Activated CD8-positive, alpha-beta T cell treated with anti-CD3 and anti-CD28 coated beads for 36 hours (primary cell): Measurements from ENCODE around the gene GATAD1. TPM values are rescaled to one million over a fixed set of nuclear protein-coding genes. Genes with fewer than 3 reads are reported as not detected.
"Not testable (repeated sequence)": the region's sequence is repeated elsewhere in the genome, so short reads cannot be mapped to it uniquely, and the experiment has no call there.

Experiments
- ATAC-seq: fragments of 200-7000 bp; cut with Tn5 transposase; one replicate; pipeline ENCODE4 v1.10.0; 2021; ENCODE audit warnings: mild to moderate bottlenecking, moderate library complexity
- CTCF ChIA-PET: fragments of 350-600 bp; sonication (Branson Sonifier 250); formaldehyde crosslinking; loops from one replicate; lab custom pipeline; 2021; ENCODE audit warnings: antibody characterized with exemption; lab: Charles Lee
- POLR2A ChIA-PET: fragments of 350-600 bp; sonication (Branson Sonifier 250); formaldehyde crosslinking; loops from one replicate; lab custom pipeline; 2021; ENCODE audit warnings: antibody characterized with exemption; lab: Charles Lee
- DNase-seq: peaks from one replicate; pipeline ENCODE4 v3.0.0-alpha.2; 2020
- H3K27ac Mint-ChIP-seq: one replicate; pipeline ENCODE4 v1.8.0; 2021; ENCODE audit warnings: mild to moderate bottlenecking, mixed read lengths
- H3K27me3 Mint-ChIP-seq: one replicate; pipeline ENCODE4 v1.8.0; 2021; ENCODE audit warnings: mixed read lengths
- H3K36me3 Mint-ChIP-seq: one replicate; pipeline ENCODE4 v1.8.0; 2021; ENCODE audit warnings: low read depth, mixed read lengths
- H3K4me1 Mint-ChIP-seq: one replicate; pipeline ENCODE4 v1.8.0; 2021; ENCODE audit warnings: low read depth, mixed read lengths
- H3K4me3 Mint-ChIP-seq: one replicate; pipeline ENCODE4 v1.8.0; 2021; ENCODE audit warnings: mild to moderate bottlenecking, moderate library complexity, mixed read lengths
- H3K9me3 Mint-ChIP-seq: one replicate; pipeline ENCODE4 v1.8.0; 2021; ENCODE audit warnings: mixed read lengths
- CTCF ChIP-seq: fragments of 200-600 bp; IDR thresholded peaks from one replicate; pipeline ENCODE4 v1.8.0; 2022; ENCODE audit warnings: antibody characterized with exemption, mild to moderate bottlenecking
- intact Hi-C: fragments of 100-400 bp; cut with micrococcal nuclease; formaldehyde crosslinking; loops from one replicate; pipeline ENCODE4 v1.10.0; 2022
- total RNA-seq, 2 experiments: library from RNA; stranded (reverse); gene quantifications; one replicate each; pipeline ENCODE4 v1.2.3, GENCODE V29; 2021

GATAD1 gene
- total RNA-seq, 2 experiments from 2014 or later, result 19.7 to 19.8 TPM

- Mint-ChIP-seq H3K9me3 (no peaks in the 10 kb centered on the region), H3K27me3 (no peaks in the 10 kb centered on the region), H3K4me3 (no peak overlapping the region), H3K4me1 (peaks cover 3% of the 10 kb centered on the region), H3K36me3 (no peaks in the 10 kb centered on the region), H3K27ac (no peak overlapping the region)
- ATAC-seq, result no peak
- intact Hi-C loops, result no loop called here
- TF ChIP-seq CTCF, result no peak
- DNase-seq, result no peak
- CTCF ChIA-PET, result interaction anchor here (0.8 to 1.0 kb wide), 2 partner anchors 11 to 12 kb away, joined by 3 to 5 read pairs; partner anchors contain the start of gene GATAD1
- POLR2A ChIA-PET, result no interaction called here
Measured at GRCh38 chr7:92435542-92435941, 11.7 kb upstream of the GATAD1 start.

DNA sequence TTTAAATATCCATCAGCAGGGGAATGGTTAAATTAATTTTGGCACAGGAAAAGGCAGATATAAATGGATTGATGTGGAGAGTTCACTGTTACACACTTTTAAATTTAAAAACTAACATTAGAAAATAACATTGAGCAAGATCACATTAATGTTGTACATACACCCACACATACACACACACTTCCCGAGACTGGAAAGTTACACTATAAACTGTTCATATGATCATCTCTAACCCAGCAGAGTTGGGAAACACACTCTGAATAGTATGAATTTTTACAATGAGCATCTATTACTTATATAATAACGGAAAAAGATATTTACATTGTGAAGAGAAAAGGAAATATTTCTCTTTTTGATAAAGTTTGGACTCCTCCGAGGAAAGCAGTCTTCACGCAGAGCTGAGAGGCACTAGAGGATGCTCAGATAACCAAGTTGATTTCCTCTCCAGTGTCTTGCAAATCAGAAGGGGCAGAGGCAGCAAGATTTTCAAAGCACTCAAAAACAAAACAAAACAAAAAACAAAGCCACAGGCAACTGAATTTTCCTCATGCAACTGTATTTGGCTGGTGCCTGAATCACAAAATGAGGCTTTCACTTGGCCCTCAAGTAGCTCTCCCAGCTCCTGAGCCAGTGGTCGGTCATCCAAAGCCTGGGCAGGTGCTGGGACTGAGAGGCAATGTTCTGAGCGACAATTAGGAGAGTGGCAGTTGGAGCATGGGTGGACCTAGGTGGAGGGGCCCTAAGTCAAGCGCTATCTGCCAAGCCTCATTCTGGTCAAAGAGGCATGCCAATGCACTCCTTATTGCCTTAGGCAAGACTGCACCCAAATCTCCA is 10.5 kb upstream of the GATAD1 start:
- CTCF ChIA-PET, result interaction anchor here (1.1 to 2.2 kb wide), 2 partner anchors 10 to 25 kb away, joined by 4 to 12 read pairs; partner anchors contain the start of gene GATAD1
- Mint-ChIP-seq H3K27ac (no peak overlapping the region), H3K36me3 (no peaks in the 10 kb centered on the region), H3K27me3 (no peaks in the 10 kb centered on the region), H3K4me1 (peaks cover 3% of the 10 kb centered on the region), H3K4me3 (no peak overlapping the region), H3K9me3 (no peaks in the 10 kb centered on the region)
- DNase-seq (no peak), ATAC-seq (no peak)
- POLR2A ChIA-PET, result no interaction called here
- intact Hi-C loops, result no loop called here
- TF ChIP-seq CTCF, result no peak

DNA sequence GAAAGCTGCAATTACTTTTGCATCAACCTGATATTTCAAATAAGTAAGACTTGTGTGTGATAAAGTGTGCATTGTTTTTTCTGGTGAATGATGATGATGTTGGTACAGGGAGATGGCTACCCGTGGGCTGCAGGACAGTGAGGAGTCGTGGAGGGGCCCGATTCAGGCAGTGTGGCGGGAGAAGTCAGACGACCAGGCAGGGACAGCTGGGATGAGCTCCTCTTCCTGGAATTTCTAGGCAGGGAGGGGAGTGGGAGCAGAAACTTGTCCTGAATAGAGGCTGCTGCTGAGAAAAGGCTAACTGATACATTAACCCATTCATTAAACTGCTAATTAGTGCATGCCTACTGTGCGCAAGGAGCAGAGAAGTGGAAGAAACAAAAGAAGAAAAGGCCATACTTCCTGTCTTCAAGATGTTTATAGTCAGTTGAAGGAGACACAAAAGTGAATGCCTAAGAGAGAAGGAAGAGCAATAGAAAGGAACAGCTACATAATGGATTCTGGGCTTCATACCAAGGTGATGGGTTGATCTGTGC is 9.3 kb upstream of the GATAD1 start:
- Mint-ChIP-seq H3K9me3 (no peaks in the 10 kb centered on the region), H3K36me3 (no peaks in the 10 kb centered on the region), H3K27me3 (no peaks in the 10 kb centered on the region), H3K4me1 (peaks cover 3% of the 10 kb centered on the region), H3K27ac (no peak overlapping the region), H3K4me3 (no peak overlapping the region)
- DNase-seq (no peak), ATAC-seq (no peak)
- CTCF ChIA-PET, result interaction anchor here (2.2 kb wide), 1 partner anchor 9 kb away, joined by 12 read pairs; the partner anchor contains the start of gene GATAD1
- intact Hi-C loops, result no loop called here
- no peak for TF ChIP-seq CTCF
- POLR2A ChIA-PET, result interaction anchor here (1.3 kb wide), 1 partner anchor 9 kb away, joined by 3 read pairs; no protein-coding TSS in a partner anchor

DNA sequence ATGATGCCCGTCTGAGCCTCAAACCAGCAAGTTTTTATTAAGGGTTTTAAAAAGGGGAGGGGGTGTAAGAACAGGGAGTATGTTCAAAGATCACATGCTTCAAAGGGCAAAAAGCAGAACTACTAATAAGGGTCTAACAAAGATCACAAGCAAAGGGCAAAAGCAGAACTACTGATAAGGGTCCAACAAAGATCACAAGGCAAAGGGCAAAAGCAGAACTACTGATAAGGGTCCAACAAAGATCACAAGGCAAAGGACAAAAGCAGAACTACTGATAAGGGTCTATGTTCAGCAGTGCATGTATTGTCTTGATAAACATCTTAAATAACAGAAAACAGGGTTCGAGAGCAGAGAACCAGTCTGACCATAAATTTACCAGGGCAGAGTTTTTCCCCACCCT is 4.6 kb upstream of the GATAD1 start:
- POLR2A ChIA-PET, H3K27me3 Mint-ChIP-seq, H3K9me3 Mint-ChIP-seq, H3K36me3 Mint-ChIP-seq, DNase-seq, ATAC-seq, H3K27ac Mint-ChIP-seq, H3K4me3 Mint-ChIP-seq, intact Hi-C loops, CTCF ChIA-PET: not testable (repeated sequence)
- H3K4me1 Mint-ChIP-seq, result peaks cover 13% of the 10 kb centered on the region

DNA sequence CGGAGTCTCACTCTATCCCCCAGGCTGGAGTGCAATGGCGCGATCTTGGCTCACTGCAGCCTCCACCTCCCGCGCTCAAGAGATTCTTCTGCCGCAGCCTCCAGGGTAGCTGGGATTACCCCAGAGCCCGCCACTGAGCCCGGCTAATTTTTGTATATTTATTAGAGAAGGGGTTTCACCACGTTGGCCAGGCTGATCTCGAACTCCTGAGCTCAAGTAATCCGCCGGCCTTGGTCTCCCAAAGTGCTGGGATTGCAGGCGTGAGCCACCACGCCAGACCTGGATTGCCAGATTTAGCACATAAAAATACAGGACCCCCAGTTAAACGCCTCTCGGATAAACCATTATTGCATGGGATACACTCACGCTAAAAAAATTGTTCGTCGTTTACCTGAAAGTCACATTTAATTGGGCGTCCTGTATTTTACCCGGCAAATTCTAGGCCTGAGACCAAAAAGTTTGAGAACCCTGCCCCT is 375 bp upstream of the GATAD1 start:
- CTCF ChIA-PET, result interaction anchor here (0.7 to 6.1 kb wide), 36 partner anchors 9 to 1357 kb away, joined by 3 to 120 read pairs (median 4); partner anchors contain the start of genes ANKIB1, CYP51A1, ERVW-1 and KRIT1
- Mint-ChIP-seq H3K9me3 (no peaks in the 10 kb centered on the region), H3K4me1 (peaks cover 18% of the 10 kb centered on the region), H3K27ac (peak overlapping the region; percentile 93), H3K36me3 (peaks cover 13% of the 10 kb centered on the region), H3K27me3 (no peaks in the 10 kb centered on the region), H3K4me3 (peak overlapping the region; percentile 76)
- peak; percentile 90 for TF ChIP-seq CTCF
- DNase-seq, result peak; percentile 10
- ATAC-seq, result no peak
- POLR2A ChIA-PET, result interaction anchor here (0.7 to 2.3 kb wide), 13 partner anchors 9 to 506 kb away, joined by 3 to 9 read pairs (median 4); partner anchors contain the start of genes AKAP9, ANKIB1, CYP51A1 and KRIT1
- intact Hi-C loops, result no loop called here
